HEK293 (cell line): Measurements from ENCODE around the gene CMYA5.

Experiments used
- MYNN ChIP-seq: fragments of 450-650 bp; formaldehyde crosslinking; IDR thresholded peaks from 2 replicates; pipeline ENCODE4 v1.5.1; 2016; ENCODE audit warnings: missing biosample characterization, missing genetic modification characterization, borderline replicate concordance
- ZNF175 ChIP-seq: fragments of 450-650 bp; formaldehyde crosslinking; IDR thresholded peaks from 2 replicates; pipeline ENCODE4 v1.5.1; 2016; ENCODE audit warnings: missing biosample characterization, missing genetic modification characterization
- ZNF654 ChIP-seq: fragments of 450-650 bp; formaldehyde crosslinking; IDR thresholded peaks from 2 replicates; pipeline ENCODE4 v1.5.1; 2016; ENCODE audit warnings: low read depth, missing biosample characterization, missing genetic modification characterization

GRCh38 chr5:79684782-79685181 lies 4.9 kb upstream of the CMYA5 start:
- TF ChIP-seq MYNN (tag by site-specific recombination) (no peak), ZNF175 (tag by site-specific recombination) (no peak), ZNF654 (no peak)
